GM12873 (cell line): Measurements from ENCODE around the gene ADAM12.

Source experiments
- TF ChIP-seq, protein P1 (sequence below): IDR thresholded peaks from 2 replicates; pipeline ENCODE4 v1.5.1; 2012; ENCODE audit warnings: low read depth, mild to moderate bottlenecking, moderate library complexity, low read length, control low read depth; ENCODE audit not compliant: insufficient read depth; ENCODE audit errors: missing control alignments

ADAM12 gene

DNA sequence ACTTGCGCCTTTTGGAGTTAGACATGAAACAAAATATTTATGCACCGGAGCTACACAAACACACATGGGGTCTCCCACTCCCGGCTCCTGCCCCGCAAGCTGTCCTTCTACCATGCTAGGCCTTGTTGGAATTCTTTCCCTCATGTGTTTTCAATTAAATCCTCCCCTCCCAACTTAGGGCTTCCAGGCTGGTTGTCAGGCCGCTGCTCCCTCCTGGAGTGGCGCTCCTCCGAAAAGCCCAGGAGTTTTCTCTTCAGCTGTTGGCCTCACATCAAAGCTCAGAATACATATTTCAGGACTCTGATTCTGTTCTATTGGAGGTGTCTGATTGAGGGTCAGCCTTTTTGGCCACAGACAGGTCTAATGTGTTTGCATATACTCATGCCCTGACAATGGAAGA is 378.6 kb downstream of the ADAM12 start:
- TF ChIP-seq, protein P1, sequence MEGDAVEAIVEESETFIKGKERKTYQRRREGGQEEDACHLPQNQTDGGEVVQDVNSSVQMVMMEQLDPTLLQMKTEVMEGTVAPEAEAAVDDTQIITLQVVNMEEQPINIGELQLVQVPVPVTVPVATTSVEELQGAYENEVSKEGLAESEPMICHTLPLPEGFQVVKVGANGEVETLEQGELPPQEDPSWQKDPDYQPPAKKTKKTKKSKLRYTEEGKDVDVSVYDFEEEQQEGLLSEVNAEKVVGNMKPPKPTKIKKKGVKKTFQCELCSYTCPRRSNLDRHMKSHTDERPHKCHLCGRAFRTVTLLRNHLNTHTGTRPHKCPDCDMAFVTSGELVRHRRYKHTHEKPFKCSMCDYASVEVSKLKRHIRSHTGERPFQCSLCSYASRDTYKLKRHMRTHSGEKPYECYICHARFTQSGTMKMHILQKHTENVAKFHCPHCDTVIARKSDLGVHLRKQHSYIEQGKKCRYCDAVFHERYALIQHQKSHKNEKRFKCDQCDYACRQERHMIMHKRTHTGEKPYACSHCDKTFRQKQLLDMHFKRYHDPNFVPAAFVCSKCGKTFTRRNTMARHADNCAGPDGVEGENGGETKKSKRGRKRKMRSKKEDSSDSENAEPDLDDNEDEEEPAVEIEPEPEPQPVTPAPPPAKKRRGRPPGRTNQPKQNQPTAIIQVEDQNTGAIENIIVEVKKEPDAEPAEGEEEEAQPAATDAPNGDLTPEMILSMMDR = no peak

DNA sequence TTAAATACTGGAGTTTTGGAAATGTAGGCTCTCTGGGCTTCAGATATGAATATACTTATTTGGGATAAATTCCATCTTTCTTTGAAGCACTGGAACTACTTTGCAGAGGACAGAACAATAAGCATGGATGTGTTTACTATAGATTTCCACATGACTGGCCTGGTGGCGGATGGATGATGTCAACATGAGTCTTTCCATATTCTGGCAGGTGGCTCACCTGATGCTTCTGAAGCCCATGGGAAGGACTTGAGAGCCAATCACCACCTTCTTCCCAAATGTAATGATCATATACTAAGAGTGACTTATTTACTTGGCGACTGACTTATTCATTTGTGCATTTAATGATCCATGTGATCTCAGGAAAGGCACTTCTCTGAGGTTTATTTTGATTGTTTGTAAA is 381.4 kb downstream of the ADAM12 start:
- TF ChIP-seq, protein P1 = no peak

DNA sequence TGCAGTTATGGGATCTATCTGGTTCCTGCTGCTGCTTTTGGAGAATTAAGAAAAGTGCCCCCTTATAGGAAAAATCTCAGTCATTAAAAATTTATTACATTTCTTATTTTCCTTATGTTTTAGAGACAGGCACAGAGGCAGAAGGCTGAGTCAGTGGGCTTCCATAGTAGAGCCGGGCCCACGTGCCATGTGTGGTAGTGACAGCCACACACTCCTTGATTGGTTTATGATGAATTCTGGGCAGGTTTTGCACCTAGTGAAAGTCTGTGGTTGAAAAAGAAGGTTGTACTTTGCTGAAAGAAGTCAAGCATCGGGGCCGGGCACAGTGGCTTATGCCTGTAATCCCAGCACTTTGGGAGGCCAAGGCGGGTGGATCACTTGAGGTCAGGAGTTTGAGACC is 382.0 kb downstream of the ADAM12 start:
- TF ChIP-seq, protein P1 = no peak

GRCh38 chr10:126004752-126005151 is 383.5 kb downstream of the ADAM12 start:
- TF ChIP-seq, protein P1 = no peak

DNA sequence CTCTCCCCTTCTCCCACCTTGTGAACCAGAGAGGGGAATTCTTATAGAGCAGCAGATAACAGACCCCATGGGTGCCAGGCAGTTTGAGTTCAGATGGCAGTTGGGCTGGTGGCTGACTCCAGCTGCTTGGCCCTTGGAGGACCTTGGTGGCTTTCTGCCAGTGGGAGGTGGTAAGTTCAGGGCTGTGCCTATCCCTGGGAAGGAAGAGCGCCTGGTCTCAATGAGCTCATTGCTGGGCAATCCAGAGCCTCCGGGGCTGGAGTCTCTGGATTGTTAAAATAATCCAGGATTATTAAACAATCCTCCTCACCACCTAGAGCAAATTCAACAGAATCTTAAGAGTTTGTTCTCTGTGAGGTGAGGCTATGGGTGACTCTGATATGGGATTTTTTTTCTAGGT is 386.7 kb downstream of the ADAM12 start:
- TF ChIP-seq, protein P1 = no peak

DNA sequence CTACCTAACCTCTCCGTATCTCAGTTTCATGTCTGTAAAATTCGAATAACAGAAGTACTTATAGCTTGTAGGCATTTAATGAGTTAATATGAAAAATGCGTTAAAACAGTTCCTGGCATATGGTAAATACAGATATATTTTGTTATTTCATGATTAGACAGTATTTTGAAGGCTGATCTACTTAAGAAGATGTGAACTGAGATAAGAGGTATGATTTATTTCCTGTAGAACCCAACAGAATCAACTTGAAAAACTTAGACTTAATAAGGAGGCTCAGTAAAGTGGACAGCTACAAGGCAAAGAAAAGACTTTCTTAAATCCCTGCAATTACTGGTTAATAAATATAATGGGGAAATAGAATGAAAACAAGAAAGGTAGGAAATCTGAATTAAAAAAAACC is 388.6 kb downstream of the ADAM12 start:
- TF ChIP-seq, protein P1 = no peak

DNA sequence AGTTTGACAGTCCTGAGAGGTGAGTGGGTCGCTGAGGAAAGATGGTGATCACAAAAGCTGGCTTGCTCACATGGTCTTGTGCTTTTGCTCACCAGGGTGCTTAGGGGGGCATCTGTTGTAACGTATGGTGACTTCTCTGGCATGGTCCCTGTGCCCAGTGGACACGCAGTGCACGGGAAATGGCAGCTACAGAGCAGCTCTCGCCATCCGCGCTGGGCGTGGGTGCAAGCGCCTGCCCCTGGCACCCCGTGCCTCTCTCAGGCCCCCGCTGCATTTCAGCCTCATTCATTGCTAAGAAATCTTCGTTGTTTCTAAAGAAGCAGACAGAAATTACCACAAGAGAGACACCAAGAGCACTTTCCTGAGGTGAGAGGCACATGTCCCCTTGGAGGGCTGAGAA is 390.7 kb downstream of the ADAM12 start:
- TF ChIP-seq, protein P1 = no peak

DNA sequence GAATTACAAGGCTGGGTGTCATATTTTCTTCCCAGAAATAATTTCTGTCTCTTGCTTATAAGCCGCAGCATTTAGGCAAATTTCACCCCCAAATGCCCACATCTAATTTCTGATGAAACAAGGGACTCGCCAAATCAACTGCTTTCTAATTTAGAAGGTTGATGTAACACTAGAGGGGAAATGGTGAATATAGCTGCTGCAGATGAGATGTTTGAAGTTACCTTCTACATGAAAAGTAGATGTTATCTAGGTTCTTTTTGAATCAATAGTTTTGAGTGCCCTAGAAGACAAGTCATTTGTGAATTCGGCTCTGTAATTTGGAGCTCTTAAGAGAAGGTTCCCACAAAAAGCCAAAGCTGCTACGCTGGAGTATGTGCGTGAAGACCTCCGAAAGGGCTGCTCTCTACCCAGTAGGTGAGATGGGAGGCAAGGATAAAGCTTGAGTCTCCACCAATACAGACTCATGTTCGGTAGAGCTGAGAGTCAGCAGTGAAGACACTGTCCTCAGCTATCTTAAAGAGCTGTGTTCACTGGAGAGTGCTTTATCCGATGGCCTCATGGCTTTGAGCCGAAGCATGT is 392.5 kb downstream of the ADAM12 start:
- TF ChIP-seq, protein P1 = no peak
